MCF 10A (cell line): ENCODE data around the gene ZBTB32. TPM values are rescaled to one million over a fixed set of nuclear protein-coding genes. Genes with fewer than 3 reads are reported as not detected.
A peak's percentile ranks its signal among the peaks of the same experiment; 100 is the strongest.

Source experiments
- BruUV-seq: library from RNA; stranded (reverse); fragments of 400-500 nt; replicated peaks from 2 replicates; lab custom pipeline; 2021; lab: Mats Ljungman, UMichigan
- CTCF ChIA-PET: fragments of 300-600 bp; sonication (Branson Sonifier 250); formaldehyde crosslinking; extraction: SDS; loops from one replicate; lab custom pipeline; 2021; ENCODE audit warnings: antibody characterized with exemption, inconsistent platforms; lab: Yijun Ruan, JAX
- POLR2A ChIA-PET: fragments of 300-600, 350-650 bp; sonication (Branson Sonifier 250); formaldehyde crosslinking; extraction: SDS; loops from one replicate; lab custom pipeline; 2020; ENCODE audit warnings: antibody characterized with exemption, inconsistent platforms; lab: Yijun Ruan, JAX
- DNase-seq: peaks from one replicate; pipeline ENCODE4 v3.0.0-alpha.2; 2018; ENCODE audit not compliant: unreplicated experiment
- H3K27ac Mint-ChIP-seq: one replicate; pipeline ENCODE4 v1.8.0; 2022; ENCODE audit warnings: mild to moderate bottlenecking, low read depth, mixed read lengths; ENCODE audit not compliant: unreplicated experiment
- H3K27me3 Mint-ChIP-seq: one replicate; pipeline ENCODE4 v1.8.0; 2022; ENCODE audit warnings: mixed read lengths; ENCODE audit not compliant: insufficient read depth, unreplicated experiment
- H3K36me3 Mint-ChIP-seq: one replicate; pipeline ENCODE4 v1.8.0; 2022; ENCODE audit warnings: mild to moderate bottlenecking, moderate library complexity, mixed read lengths; ENCODE audit not compliant: insufficient read depth, unreplicated experiment
- H3K4me1 Mint-ChIP-seq: one replicate; pipeline ENCODE4 v1.8.0; 2022; ENCODE audit warnings: mixed read lengths; ENCODE audit not compliant: insufficient read depth, unreplicated experiment
- H3K4me3 Mint-ChIP-seq: one replicate; pipeline ENCODE4 v1.8.0; 2022; ENCODE audit warnings: mild to moderate bottlenecking, moderate library complexity, mixed read lengths; ENCODE audit not compliant: unreplicated experiment
- H3K9me3 Mint-ChIP-seq: one replicate; pipeline ENCODE4 v1.8.0; 2022; ENCODE audit warnings: mixed read lengths; ENCODE audit not compliant: unreplicated experiment
- intact Hi-C: fragments of 100-400 bp; cut with micrococcal nuclease; formaldehyde crosslinking; loops from 2 replicates; pipeline ENCODE4 v1.14.1; 2022
- total RNA-seq: library from RNA; stranded (reverse); gene quantifications from 2 replicates; pipeline ENCODE4 v1.2.3, GENCODE V29; 2022
- TF ChIP-seq, protein P1 (sequence below): fragments of 200-600 bp; IDR thresholded peaks from one replicate; pipeline ENCODE4 v1.8.0; 2022; ENCODE audit warnings: antibody characterized with exemption, mild to moderate bottlenecking; ENCODE audit not compliant: unreplicated experiment

Gene ZBTB32
- total RNA-seq, 1 experiment from 2014 or later, result not detected

DNA sequence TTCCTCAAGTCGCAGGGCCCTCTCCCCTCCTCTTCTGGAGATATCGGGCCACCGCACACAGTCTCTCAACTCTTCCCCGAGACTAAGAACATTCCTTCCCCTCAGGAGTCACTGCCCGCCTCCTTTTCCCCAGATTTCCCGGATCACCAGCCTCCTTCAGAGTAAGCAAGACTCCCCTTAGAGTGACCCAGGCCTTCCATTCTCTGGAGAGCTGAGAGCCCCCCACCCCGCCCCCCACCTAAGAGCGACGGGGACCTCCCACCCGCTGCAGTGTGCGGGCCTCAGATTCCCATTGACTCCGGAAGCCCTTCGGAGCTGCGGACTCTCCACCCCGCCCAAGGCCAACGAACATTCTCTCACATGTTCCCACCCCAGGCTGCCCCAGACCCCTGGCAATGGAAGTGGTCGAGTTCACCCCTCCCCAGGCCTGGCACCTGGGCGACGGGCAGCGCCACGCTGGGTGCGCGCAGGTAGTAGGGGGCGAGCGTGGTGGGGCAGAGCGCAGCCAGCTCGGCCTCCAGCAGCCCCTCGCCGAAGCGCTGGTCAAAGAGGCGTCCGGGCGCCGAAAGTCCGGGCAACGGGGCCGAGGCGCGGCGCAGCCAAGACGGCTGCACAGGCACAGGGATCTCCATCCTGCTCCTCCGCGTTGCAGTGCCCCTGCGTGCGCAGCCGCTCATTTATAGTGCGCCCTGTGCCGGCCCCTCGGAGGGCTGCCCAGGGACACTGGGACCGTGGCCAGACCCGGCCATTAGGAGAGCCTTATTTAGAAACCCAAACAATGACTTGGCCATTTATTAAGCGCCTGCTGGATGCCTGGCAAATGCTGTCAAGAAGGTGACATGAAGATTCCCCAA, 52.2 kb downstream of the ZBTB32 start, which contains the start of gene HSPB6:
HSPB6 (minus strand) TSS at position 653 of the 854 bp plus-strand sequence; CDS start at position 632, 21 bp downstream.
- Mint-ChIP-seq H3K27me3 (no peaks in the 10 kb centered on the region), H3K36me3 (peaks cover 28% of the 10 kb centered on the region), H3K4me3 (peak within 1 kb of the TSS; percentile 97), H3K27ac (peak within 1 kb of the TSS; percentile 99), H3K9me3 (no peaks in the 10 kb centered on the region), H3K4me1 (peaks cover 8% of the 10 kb centered on the region)
- BruUV-seq, result no TSS peak
- POLR2A ChIA-PET, result interaction anchor here (0.6 to 1.1 kb wide), 2 partner anchors 8 kb away, joined by 3 to 8 read pairs; partner anchors contain the start of gene LIN37
- TF ChIP-seq, protein P1, sequence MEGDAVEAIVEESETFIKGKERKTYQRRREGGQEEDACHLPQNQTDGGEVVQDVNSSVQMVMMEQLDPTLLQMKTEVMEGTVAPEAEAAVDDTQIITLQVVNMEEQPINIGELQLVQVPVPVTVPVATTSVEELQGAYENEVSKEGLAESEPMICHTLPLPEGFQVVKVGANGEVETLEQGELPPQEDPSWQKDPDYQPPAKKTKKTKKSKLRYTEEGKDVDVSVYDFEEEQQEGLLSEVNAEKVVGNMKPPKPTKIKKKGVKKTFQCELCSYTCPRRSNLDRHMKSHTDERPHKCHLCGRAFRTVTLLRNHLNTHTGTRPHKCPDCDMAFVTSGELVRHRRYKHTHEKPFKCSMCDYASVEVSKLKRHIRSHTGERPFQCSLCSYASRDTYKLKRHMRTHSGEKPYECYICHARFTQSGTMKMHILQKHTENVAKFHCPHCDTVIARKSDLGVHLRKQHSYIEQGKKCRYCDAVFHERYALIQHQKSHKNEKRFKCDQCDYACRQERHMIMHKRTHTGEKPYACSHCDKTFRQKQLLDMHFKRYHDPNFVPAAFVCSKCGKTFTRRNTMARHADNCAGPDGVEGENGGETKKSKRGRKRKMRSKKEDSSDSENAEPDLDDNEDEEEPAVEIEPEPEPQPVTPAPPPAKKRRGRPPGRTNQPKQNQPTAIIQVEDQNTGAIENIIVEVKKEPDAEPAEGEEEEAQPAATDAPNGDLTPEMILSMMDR, result no peak
- intact Hi-C loops, result loop anchor here (1.0 kb wide), 1 partner anchor 8 kb away; the partner anchor contains the start of gene LIN37
- CTCF ChIA-PET, result no interaction called here
- DNase-seq, result no peak

DNA sequence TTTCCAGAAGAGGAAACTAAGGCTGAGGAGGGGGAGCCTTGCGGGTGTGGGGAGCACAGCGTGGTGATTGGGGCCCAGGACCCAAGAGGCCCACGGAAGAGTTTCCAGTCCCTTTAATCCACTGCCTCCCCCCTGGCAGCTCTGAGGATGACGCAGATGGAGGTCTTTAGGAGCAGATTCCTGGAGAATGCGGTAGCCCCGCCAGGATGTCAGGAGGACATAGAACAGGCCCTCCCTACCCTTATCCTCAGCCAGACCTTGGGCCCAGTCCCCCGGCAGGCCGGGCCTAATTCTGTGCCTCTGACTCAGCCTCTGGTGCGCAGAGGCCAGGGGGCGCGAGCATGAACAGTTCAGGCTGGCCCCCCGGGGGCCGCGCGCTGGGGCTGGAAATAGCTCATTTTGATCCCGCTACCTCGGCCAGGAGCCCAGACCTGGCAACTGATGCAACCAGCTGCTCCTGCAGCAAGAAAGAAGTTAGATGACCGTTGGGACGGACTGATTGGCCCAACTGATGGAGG, 52.9 kb downstream of the ZBTB32 start:
- intact Hi-C loops, result loop anchor here (1.0 kb wide), 1 partner anchor 9 kb away; the partner anchor contains the start of gene LIN37
- no TSS peak for BruUV-seq
- POLR2A ChIA-PET, result interaction anchor here (1.1 kb wide), 1 partner anchor 9 kb away, joined by 8 read pairs; the partner anchor contains the start of gene LIN37
- Mint-ChIP-seq H3K27me3 (no peaks in the 10 kb centered on the region), H3K27ac (peak overlapping the region; percentile 99), H3K4me3 (peak overlapping the region; percentile 97), H3K36me3 (peaks cover 35% of the 10 kb centered on the region), H3K4me1 (peaks cover 8% of the 10 kb centered on the region), H3K9me3 (no peaks in the 10 kb centered on the region)
- TF ChIP-seq, protein P1, result no peak
- CTCF ChIA-PET, result no interaction called here
- DNase-seq, result no peak

DNA sequence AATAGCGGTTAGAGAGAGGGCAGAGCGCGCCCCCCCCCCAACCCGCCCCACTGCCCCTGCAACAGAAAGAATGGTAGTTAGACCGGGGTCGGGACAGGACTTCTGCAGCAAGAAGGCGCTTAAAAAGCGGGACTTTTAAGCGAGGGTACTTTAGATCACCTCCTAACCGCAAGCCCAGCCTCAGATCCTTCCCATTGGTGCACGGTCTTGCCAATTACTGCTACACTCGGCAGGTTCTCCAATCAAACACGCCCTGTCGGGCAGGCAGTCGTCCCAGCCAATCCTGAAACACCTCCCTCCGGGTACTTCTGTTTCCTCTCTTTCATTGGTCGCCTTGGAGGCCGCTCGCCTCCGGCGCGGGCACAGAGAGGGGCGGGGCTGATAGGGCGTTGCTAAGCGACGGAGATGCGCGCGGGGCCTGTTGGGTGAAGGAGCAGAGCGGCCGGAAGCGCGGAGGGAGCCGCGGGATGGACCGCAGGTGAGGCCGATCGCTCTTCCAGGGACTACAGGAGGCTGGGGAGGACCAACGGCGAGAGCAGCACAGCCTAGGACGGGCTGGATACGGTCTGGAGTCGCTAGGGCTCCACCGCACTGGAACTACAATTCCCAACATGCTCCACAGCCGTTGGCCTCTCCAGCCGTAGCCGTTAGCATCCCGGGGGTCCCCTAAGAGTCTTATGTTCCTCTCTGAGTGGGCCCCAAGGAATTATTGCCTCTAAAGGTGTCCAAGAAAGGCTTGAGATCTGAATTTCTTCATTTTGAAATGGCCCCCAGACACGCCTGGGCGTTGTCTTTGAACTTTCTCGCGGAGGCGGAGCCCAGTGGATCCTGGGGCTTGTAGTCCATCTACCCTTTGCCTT, 53.6 kb downstream of the ZBTB32 start, which contains the start of gene PROSER3:
PROSER3 (plus strand) TSS at position 428 of the 860 bp plus-strand sequence; CDS start at position 468, 40 bp downstream.
- Mint-ChIP-seq H3K27me3 (no peaks in the 10 kb centered on the region), H3K4me3 (peak within 1 kb of the TSS; percentile 97), H3K27ac (peak within 1 kb of the TSS; percentile 99), H3K9me3 (no peaks in the 10 kb centered on the region), H3K4me1 (peaks cover 8% of the 10 kb centered on the region), H3K36me3 (peaks cover 40% of the 10 kb centered on the region)
- ChIA-PET CTCF (no interaction called here), POLR2A (interaction anchor here (0.7 to 1.1 kb wide), 4 partner anchors 10 to 1068 kb away, joined by 3 to 8 read pairs (median 3); partner anchors contain the start of gene LIN37)
- TF ChIP-seq, protein P1, result no peak
- intact Hi-C loops, result loop anchor here (1.0 kb wide), 1 partner anchor 10 kb away; the partner anchor contains the start of gene LIN37
- BruUV-seq, result TSS peak; percentile 74
- peak; percentile 99 for DNase-seq
